ENCODE data around the gene TPM1. TPM values are rescaled to one million over a fixed set of nuclear protein-coding genes. Genes with fewer than 3 reads are reported as not detected.
"Not testable (repeated sequence)": the region's sequence is repeated elsewhere in the genome, so short reads cannot be mapped to it uniquely, and the experiment has no call there.

TPM1 gene
- total RNA-seq, 4 donors from 2014 or later = 85.4 to 182 (median 127) TPM

DNA sequence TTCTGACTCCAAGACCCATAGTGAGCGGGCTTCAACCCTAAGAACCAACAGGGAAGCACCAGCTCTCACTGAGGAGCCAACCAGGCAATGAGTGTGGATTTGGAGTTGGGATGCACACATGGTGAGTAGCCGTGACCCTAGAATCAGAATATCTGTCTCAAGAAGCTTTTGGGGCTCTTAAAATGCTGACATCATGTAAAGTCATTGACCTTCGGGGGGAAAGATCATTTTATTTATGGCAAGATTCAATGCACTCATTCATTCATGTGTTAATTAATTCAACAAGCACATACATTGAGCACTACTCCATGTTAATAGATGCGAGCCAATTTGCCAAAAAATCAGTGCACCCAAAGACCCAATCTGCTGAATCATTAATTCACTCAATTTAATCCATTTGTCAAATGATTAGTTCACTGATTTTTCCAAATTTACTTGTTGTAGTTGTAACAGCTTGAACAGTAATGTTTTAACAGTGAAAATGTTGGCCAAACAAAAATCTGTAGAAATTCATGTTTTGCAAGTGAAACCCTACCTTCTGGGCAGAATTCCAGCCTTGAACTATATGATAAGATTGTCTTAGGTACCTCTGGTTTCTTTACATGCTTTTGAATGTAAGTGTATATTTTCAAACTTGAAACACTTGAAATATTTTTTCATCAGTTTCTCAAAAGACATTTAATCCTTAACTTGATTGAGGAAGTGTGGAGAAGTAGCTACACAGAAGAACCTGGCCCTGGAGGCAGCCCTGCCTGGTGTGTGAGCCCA, 49.3 kb downstream of the TPM1 start:
- no peak overlapping the region for H3K4me3 ChIP-seq
- 67% methylated on average over 4 of the region's 4 CpGs for WGBS
- no peak overlapping the region for H3K27ac ChIP-seq
- peaks cover 6% of the 10 kb centered on the region for H3K4me1 ChIP-seq
- TF ChIP-seq EP300 (IDR thresholded peaks at IDR 0.05) (no peak), POLR2A (IDR thresholded peaks at IDR 0.05) (no peak), POLR2AphosphoS5 (IDR thresholded peaks at IDR 0.05) (no peak)
- TF ChIP-seq, protein P1, sequence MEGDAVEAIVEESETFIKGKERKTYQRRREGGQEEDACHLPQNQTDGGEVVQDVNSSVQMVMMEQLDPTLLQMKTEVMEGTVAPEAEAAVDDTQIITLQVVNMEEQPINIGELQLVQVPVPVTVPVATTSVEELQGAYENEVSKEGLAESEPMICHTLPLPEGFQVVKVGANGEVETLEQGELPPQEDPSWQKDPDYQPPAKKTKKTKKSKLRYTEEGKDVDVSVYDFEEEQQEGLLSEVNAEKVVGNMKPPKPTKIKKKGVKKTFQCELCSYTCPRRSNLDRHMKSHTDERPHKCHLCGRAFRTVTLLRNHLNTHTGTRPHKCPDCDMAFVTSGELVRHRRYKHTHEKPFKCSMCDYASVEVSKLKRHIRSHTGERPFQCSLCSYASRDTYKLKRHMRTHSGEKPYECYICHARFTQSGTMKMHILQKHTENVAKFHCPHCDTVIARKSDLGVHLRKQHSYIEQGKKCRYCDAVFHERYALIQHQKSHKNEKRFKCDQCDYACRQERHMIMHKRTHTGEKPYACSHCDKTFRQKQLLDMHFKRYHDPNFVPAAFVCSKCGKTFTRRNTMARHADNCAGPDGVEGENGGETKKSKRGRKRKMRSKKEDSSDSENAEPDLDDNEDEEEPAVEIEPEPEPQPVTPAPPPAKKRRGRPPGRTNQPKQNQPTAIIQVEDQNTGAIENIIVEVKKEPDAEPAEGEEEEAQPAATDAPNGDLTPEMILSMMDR (IDR thresholded peaks at IDR 0.05) = no peak
- H3K27me3 ChIP-seq = no peaks in the 10 kb centered on the region
- H3K9me3 ChIP-seq = no peaks in the 10 kb centered on the region
- no peaks in the 10 kb centered on the region for H3K36me3 ChIP-seq
- DNase-seq (ENCODE audit: low spot score in 2 of 2) = peak in 1 of 2 donors; percentile 8

DNA sequence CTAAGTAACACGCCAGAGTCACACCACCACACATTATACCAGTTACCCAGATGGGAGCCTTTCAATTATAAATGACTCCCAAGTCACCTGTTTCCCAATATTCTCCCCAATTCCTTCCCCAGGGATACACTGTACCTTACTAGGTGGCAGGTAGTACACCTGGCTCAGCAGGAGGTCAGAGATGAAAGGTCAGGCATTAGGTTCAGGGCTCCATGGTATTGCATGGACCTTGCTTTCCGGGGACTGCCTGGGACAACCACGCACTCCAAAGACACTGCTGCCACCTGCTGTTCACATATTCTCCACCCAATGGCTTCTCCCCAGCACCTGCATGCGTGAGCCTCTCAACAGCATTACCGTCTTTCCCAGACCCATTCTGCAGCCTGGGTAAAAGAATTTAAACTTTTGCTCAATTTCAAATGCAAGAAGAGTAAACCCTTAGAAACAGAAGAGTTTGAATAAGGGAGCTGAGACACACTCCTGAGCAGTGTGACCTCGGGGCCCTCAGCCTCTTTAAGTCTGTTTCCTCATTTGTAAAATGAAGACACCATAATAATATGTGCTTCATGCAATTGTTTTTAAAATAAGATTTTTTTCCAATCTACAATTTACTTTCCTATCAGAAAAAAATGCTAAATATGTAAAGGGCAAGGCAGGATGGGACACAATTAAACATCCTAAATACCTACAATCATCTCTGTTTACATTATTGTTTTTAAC, 51.1 kb downstream of the TPM1 start:
- Histone ChIP-seq H3K27ac (no peak overlapping the region), H3K4me1 (peaks cover 6% of the 10 kb centered on the region), H3K4me3 (no peak overlapping the region), H3K9me3 (no peaks in the 10 kb centered on the region), H3K27me3 (no peaks in the 10 kb centered on the region), H3K36me3 (no peaks in the 10 kb centered on the region)
- 27% methylated on average over 6 of the region's 6 CpGs for WGBS
- peak; percentile 79 to 80 for DNase-seq (ENCODE audit: low spot score in 2 of 2)
- TF ChIP-seq, protein P1 (IDR thresholded peaks at IDR 0.05) = peak; percentile 62 to 76
- TF ChIP-seq POLR2A (IDR thresholded peaks at IDR 0.05) = no peak

DNA sequence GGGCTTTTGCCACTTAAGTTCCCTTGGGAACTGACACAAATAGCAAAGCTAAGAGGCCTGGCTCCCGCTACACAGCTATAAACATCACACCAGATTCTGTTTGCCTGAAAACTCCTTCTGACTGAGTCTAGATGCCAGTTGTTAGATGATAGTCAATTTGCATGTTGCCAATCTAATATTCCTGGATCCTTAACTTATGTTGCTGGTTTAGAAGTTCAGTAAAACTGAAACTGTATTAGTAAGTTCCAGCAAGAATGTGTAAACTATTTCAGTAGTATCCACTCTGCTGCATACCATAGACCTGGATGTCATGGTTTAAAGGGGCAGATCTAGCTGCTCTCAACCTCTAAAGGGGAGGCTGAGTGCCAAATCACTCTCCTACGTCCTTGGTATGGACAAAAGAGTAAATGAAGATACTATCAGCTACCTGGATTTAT, 52.0 kb downstream of the TPM1 start:
- Histone ChIP-seq H3K4me3 (no peak overlapping the region), H3K4me1 (peaks cover 2% of the 10 kb centered on the region), H3K27me3 (no peaks in the 10 kb centered on the region), H3K36me3 (no peaks in the 10 kb centered on the region), H3K27ac (no peak overlapping the region), H3K9me3 (no peaks in the 10 kb centered on the region)
- TF ChIP-seq POLR2AphosphoS5 (IDR thresholded peaks at IDR 0.05) (no peak), EP300 (IDR thresholded peaks at IDR 0.05) (no peak), POLR2A (IDR thresholded peaks at IDR 0.05) (no peak)
- TF ChIP-seq, protein P1 (IDR thresholded peaks at IDR 0.05) = no peak
- DNase-seq (ENCODE audit: low spot score in 2 of 2) = peak in 1 of 2 donors; percentile 3
- WGBS = 84% methylated on average over 2 of the region's 2 CpGs

DNA sequence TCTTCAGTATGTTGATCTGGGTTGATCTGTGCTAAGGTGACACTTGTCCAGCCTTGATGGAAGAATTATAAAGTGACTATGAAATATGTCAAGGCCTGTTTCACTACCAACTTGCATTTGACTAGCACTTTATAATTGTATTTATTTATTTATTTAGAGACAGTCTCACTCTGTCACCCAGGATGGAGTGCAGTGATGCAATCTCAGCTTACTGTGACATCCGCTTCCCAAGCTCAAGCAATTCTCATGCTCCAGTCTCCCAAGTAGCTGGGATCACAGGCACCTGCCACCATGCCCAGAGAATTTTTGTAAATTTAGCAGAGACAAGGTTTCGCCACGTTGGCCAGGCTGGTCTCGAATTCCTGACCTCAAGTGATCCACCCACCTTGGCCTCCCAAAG, 53.6 kb downstream of the TPM1 start:
- TF ChIP-seq, protein P1 (IDR thresholded peaks at IDR 0.05) = no peak
- no peak for TF ChIP-seq POLR2A (IDR thresholded peaks at IDR 0.05)
- no peak for TF ChIP-seq EP300 (IDR thresholded peaks at IDR 0.05)
- no peak for TF ChIP-seq POLR2AphosphoS5 (IDR thresholded peaks at IDR 0.05)
- DNase-seq (ENCODE audit: low spot score in 2 of 2) = no peak
- H3K4me1 ChIP-seq = no peaks in the 10 kb centered on the region
- no peaks in the 10 kb centered on the region for H3K36me3 ChIP-seq
- no peaks in the 10 kb centered on the region for H3K9me3 ChIP-seq
- no peaks in the 10 kb centered on the region for H3K27me3 ChIP-seq
- H3K4me3 ChIP-seq = no peak overlapping the region
- WGBS = 98% methylated on average over 4 of the region's 4 CpGs
- no peak overlapping the region for H3K27ac ChIP-seq

DNA sequence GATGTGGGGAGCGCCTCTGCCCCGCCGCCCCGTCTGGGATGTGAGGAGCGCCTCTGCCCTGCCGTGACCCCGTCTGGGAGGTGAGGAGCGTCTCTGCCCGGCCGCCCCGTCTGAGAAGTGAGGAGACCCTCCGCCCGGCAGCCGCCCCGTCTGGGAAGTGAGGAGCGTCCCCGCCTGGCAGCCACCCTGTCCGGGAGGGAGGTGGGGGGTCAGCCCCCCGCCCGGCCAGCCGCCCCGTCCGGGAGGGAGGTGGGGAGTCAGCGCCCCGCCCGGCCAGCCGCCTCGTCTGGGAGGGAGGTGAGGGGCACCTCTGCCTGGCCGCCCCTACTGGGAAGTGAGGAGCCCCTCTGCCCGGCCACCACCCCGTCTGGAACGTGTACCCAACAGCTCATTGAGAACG, 56.4 kb downstream of the TPM1 start:
- not testable (repeated sequence) for H3K4me3 ChIP-seq, H3K27me3 ChIP-seq, H3K36me3 ChIP-seq, H3K4me1 ChIP-seq, H3K9me3 ChIP-seq, H3K27ac ChIP-seq
- peak in 1 of 2 donors; percentile 35 for DNase-seq (ENCODE audit: low spot score in 2 of 2)
- WGBS = 90% methylated on average over 2 of the region's 33 CpGs

DNA sequence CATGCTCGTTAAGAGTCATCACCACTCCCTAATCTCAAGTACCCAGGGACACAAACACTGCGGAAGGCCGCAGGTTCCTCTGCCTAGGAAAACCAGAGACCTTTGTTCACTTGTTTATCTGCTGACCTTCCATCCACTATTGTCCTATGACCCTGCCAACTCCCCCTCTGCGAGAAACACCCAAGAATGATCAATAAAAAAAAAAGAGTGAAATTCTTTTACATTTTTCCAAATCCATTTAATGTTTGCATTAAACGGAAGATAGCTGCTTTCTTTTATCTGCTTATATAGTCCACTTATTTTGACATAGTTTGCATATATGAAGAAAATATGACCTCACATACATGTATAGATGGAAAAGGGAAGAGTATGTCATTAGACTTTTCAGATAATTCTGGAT, 57.0 kb downstream of the TPM1 start:
- H3K27ac ChIP-seq; H3K4me3 ChIP-seq; H3K9me3 ChIP-seq; DNase-seq (ENCODE audit: low spot score in 2 of 2); H3K4me1 ChIP-seq; H3K36me3 ChIP-seq; H3K27me3 ChIP-seq: not testable (repeated sequence)
- 80% methylated on average over 5 of the region's 5 CpGs for WGBS

Data from suprapubic skin (tissue), 4 donors.